GM21786 (cell line): Measurements from ENCODE around the gene MCM9.
"Not testable (repeated sequence)": the region's sequence is repeated elsewhere in the genome, so short reads cannot be mapped to it uniquely, and the experiment has no call there.

Experiments used
- ATAC-seq: cut with Tn5 transposase; IDR thresholded peaks from one replicate; pipeline ENCODE4 v1.9.1; 2021; ENCODE audit not compliant: unreplicated experiment

MCM9 gene

GRCh38 chr6:118775381-118775780 is 159.6 kb downstream of the MCM9 start:
- ATAC-seq, result no peak

- no peak for ATAC-seq
Measured at GRCh38 chr6:118774581-118774980, 160.4 kb downstream of the MCM9 start.

- ATAC-seq, result no peak
Measured at GRCh38 chr6:118772886-118773285, 162.1 kb downstream of the MCM9 start.

GRCh38 chr6:118771253-118771652 is 163.7 kb downstream of the MCM9 start:
- ATAC-seq, result no peak

- ATAC-seq, result no peak
Measured at GRCh38 chr6:118770835-118771234, 164.1 kb downstream of the MCM9 start.

GRCh38 chr6:118770112-118770788 is 164.7 kb downstream of the MCM9 start:
- ATAC-seq, result no peak

GRCh38 chr6:118768904-118769325 is 166.0 kb downstream of the MCM9 start:
- no peak for ATAC-seq

- ATAC-seq, result no peak
Measured at GRCh38 chr6:118768441-118768840, 166.5 kb downstream of the MCM9 start.

- ATAC-seq, result not testable (repeated sequence)
Measured at GRCh38 chr6:118765316-118765715, 169.6 kb downstream of the MCM9 start.

- ATAC-seq, result no peak
Measured at GRCh38 chr6:118764766-118765165, 170.2 kb downstream of the MCM9 start.
